HG03280 (cell line): ENCODE measurements around the gene KCTD5.

Experiments
- ATAC-seq: cut with Tn5 transposase; IDR thresholded peaks from one replicate; pipeline ENCODE4 v1.9.1; 2021; ENCODE audit warnings: mild to moderate bottlenecking, moderate library complexity; ENCODE audit not compliant: unreplicated experiment

The KCTD5 gene

GRCh38 chr16:2721634-2722173, 39.4 kb downstream of the KCTD5 start:
- peak; percentile 3 for ATAC-seq

DNA sequence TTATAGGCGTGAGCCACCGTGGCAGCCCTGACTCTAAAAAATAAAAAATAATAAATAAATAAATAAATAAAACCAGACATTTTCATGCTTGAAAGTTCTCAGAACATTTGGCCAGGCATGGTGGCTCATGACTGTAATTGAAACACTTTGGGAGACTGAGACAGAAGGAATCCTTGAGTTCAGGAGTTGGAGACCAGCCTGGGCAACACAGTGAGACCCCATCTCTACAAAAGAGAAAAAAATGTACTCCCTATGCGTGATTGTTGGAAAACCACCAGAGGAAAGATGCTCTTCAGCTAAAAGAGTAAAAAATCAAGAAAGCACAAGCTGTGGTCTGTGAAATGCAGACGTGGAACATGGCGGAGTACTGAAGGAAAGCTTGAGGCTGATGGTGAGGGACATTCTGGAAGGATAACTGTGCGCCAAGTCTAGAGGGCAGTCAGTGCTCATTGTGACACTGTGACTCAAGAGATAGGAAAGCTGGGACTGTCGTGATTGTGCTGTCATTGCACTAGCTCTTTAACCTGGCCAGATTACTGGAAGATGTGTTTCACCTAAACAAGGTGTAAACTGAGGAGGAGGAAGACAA, 41.9 kb downstream of the KCTD5 start:
- no peak for ATAC-seq

- ATAC-seq: no peak
Measured at GRCh38 chr16:2724816-2725348, 42.6 kb downstream of the KCTD5 start.

DNA sequence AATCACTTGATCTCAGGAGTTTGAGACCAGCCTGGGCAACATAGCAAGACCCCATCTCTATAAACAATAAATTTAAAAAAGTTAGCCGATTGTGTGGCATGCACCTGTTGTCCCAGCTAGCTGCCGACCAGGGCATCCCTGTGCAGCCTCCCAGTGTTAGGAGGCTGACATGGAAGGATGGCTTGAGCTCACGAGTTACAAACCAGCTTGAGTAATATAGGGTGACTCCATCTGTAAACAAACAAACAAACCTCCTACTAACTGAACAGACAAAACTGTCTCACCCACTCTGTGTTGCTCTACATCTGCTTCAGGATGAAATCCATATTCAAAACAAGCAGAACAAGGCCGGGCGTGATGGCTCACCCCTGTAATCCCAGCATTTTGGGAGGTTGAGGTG, 44.6 kb downstream of the KCTD5 start:
- no peak for ATAC-seq

DNA sequence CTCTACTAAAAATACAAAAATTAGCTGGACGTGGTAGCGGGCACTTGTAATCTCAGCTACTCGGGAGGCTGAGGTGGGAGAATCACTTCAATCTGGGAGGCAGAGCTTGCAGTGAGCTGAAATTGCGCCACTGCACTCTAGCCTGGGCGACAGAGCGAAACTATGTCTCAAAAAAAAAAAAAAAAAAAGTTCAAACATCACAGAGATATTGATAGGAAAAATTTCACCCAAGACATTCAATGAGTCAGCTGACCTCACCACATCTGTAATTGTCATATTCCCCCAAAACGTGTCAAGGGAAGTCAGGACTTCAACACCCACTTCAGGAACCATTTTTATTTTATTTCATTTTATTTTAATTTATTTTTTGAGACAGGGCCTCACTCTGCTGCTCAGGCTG, 45.7 kb downstream of the KCTD5 start:
- ATAC-seq: no peak

DNA sequence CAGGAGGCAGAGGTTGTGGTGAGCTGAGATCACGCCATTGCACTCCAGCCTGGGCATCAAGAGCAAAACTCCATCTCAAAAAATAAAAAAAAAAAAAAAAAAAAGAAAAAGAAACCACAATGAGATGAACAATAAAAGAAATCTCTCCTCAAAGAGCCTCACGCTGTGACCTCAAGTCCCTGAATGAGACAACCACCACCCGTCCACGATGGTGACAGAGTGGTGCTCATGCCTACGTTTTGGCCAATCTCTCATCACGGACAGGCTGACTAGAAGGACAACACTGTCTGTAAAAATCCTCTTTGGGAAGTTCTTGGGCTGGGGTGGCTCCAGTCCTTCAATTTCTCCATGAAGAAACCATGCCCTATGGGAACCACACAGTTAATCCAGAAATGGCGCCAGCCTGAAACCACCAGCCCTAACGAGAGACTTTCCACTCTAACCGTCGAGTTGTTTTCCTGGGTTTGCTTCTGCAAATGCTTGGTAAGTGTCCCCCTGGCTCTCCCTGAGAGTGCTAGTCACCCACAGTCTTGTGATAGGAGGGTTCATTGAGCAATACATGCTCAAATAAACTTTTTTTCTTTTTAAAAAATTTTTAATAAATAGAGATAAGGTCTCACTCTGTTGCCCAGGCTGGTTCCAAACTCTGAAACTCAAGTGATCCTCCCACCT, 52.7 kb downstream of the KCTD5 start:
- no peak for ATAC-seq

DNA sequence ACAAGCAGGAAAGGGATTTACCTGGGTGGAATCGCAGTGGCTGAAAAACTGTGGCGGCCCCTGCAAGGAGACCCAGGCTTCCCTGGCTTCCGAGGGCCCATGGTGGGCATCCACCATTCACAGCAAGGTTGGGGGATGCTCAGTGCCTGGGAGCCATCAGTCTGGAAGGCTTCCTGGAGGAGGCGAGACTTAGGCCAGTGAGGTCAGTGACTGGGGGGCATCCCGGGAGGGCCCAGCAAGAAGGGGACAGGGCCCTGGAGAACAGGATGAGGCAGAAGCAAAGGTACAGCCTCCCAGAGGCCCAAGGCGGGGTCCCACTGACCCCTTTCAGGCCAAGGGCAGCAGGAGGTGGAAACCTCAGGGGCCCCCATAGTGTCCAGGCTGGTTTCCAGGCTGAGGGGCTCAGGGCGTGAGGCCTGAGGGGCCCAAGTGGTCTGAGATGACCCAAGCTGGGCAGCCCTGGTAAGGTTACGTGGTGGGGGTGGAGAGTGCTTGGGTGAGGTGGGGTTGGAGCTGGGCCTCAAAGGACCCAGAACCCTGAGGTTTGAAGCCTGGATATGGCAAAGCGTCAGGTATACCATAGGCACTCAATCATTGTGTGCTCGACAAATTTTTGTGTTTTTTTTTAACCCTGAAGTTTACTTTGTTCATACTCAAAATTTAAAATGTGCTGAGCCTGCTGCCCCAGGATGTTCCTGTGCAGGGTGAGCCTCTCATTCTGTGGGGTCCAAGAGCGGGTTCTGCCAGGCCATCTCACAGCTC, 54.3 kb downstream of the KCTD5 start:
- no peak for ATAC-seq

- no peak for ATAC-seq
Measured at GRCh38 chr16:2737238-2737605, 54.9 kb downstream of the KCTD5 start.

GRCh38 chr16:2737895-2738418, 55.6 kb downstream of the KCTD5 start:
- ATAC-seq: no peak

DNA sequence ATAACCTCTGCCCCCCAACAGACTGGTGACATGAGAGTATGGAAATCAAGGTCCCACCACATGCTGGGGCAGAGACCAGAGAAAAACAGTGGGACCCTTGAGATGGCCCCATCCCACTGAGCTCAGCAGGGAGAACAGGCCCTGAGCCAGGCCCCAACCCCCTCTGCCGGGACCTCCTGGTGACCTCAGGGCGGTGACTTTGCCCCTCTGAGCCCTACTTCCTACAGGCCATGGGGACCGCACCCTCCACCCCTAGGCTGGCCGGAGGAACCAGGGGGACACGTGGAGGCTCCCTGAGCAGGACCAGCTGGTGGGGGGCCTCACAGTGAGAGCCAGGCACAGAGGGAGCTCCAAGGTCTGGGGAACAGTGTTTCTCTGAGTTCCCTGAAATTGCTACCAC, 56.3 kb downstream of the KCTD5 start:
- ATAC-seq: no peak

DNA sequence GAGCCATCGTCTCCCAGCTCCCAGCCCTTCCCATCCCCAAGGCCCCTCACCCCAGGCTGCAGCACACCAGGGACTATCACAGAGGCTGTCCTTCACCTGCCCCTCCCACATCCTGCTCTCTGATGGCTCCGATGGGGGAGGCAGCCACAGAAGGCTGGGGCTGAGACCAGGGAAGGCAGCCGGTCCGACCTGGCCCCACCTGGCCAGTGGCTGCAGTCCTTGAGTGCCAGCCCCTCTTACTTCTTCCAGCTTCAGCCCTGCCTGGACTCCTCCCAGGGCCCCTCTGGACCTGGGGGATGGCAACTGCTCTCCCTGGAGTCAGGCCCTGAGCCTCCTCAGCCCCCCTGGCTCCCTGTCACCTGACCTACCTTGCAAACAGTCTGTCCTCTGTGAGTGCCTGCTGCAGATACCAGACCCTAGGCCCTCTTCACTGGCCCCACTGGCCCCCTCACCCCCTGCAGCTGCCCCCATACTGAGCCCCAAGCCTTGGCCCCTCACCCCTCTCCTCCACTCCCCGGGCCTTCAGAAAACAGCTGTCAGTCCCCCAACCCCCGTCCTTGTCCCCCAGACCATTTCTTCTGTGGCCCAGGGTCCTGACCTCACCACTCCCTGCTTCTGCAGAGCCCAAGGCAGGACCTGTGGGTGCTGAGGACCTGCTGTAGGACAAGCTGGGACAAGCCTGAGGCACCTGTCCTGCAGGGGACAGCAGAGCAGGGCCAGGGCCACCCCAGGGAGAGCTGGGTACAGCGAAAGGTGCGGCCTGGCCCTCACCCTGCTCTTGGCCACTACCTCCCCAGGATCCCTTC, 57.5 kb downstream of the KCTD5 start:
- ATAC-seq: no peak

- no peak for ATAC-seq
Measured at GRCh38 chr16:2740476-2740875, 58.2 kb downstream of the KCTD5 start.

- ATAC-seq: no peak
Measured at GRCh38 chr16:2741168-2741567, 58.8 kb downstream of the KCTD5 start.

- no peak for ATAC-seq
Measured at GRCh38 chr16:2742323-2743006, 60.1 kb downstream of the KCTD5 start.

DNA sequence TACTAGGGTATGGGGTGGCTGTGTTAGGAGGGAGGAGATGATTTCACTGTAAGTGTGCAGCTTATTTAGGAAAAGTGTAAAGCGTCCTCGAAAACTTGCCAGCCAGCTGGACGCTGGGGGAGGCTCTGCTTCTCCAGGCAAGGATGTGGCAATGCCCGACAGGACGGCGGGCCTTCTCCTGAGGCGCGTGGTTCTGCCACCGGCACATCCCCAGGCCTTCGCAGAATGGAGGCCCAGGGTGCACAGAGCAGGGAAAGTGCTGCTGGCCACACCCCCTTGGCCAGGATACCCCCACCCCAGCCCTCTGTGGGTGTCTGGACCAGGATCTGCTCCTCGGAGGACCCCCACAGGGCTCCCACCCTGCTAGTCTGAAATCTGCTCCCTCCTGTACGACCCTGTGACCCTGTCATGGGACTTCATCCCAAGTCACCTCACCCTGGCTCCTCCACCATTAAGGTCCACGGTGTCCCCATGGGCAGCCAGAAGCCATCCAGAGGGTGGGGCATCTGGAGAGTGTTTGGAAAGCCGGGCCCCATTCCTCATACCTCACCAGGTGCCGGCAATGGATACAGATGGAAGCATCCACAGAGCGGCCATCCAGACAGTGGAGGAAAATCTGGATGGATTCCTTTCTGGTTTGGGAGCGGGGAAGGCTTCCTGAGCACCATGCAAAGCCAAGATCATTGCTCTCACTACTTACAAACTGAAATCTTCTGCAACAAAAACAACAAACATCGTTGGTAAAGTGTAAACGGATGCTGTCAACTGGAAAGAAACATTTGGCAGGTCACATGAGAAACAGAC, 60.9 kb downstream of the KCTD5 start:
- no peak for ATAC-seq

GRCh38 chr16:2744711-2745110, 62.4 kb downstream of the KCTD5 start:
- no peak for ATAC-seq

- ATAC-seq: no peak
Measured at GRCh38 chr16:2745116-2745890, 63.0 kb downstream of the KCTD5 start.

GRCh38 chr16:2745961-2746360, 63.6 kb downstream of the KCTD5 start:
- no peak for ATAC-seq
